K562 treated with DMSO at 1 percent for 24 hours (cell line): ENCODE data around the gene MT1E. TPM values are rescaled to one million over a fixed set of nuclear protein-coding genes. Genes with fewer than 3 reads are reported as not detected.

Experiments used
- total RNA-seq: library from RNA; unstranded; fragments of 300-600 nt; gene quantifications from 2 replicates; pipeline ENCODE4 v1.2.3, GENCODE V29; 2022; ENCODE audit warnings: low read depth; ENCODE audit not compliant: insufficient read depth

MT1E gene
- not detected in 2 replicates for total RNA-seq

DNA sequence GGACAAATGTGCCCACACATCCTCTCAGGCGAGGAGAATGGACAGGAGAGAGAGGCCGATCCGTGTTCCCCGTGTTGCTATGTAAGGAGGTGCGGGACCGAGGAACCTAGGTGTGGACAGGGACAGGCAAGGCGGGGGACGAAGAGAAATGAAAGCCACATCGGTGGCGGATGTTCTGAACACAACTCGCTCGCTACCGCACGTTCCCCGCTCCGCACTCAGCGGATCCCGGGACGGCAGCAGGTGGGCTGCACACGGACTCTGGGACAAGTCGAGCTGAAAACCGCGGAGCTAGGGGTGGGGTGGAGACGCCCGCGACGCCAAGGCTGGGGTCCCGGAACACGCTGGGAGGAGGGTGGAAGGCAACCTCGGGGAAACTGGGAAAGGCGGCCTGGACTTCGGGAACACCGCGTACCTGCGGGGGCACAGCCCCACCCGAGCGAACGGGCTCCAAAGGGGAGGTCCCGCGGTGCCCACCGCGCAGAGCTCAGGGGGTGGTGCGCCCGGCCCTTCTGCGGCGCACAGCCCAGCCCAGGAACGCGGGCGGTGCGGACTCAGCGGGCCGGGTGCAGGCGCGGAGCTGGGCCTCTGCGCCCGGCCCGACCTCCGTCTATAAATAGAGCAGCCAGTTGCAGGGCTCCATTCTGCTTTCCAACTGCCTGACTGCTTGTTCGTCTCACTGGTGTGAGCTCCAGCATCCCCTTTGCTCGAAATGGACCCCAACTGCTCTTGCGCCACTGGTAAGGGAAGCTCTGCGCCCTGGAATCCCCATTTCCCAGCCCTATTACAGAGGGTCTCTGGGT is at the start of gene MT1E:
Gene MT1E, plus strand, starts transcription at position 642 of the 803 bp plus-strand sequence. Its CDS starts 71 bp downstream, at position 713.

DNA sequence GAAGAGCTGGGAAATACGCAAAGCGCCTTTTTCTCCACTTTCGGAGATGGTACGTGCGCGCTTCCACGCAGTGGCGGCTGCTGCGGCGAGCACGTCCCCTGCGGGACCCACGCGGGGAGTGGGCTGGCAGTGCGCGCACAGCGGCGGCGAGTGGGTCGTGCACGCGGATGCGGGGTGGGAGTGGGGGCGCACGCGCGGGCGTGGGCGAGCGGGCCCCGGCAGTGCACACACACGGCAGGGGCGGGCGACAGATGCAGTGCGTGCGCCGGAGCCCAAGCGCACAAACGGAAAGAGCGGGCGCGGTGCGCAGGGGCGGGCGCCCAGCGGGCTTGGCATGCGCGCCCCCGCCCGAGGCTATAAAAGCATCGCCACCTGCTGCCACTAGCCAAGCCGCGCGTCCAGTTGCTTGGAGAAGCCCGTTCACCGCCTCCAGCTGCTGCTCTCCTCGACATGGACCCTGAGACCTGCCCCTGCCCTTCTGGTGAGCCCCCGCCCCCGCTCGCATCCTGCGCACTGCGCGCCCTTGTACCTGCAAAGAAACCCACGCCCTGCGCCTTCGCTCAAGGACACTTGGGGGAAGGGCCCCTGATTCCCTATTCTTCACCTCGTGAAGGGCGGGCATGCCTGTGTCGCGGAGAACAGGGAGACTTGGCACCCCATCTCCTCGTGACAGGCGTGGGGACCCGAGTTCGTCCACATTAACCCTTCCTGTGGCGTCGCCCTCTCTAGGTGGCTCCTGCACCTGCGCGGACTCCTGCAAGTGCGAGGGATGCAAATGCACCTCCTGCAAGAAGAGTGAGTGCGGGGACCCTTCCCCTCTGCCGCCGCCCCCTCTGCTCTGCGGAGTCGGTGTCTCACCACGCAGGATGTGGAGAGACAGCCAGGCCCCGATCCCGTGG is 36.2 kb upstream of the MT1E start, which contains the start of gene MT3:
Gene MT3, plus strand, starts transcription at position 388 of the 899 bp plus-strand sequence. Its CDS starts 63 bp downstream, at position 451.

DNA sequence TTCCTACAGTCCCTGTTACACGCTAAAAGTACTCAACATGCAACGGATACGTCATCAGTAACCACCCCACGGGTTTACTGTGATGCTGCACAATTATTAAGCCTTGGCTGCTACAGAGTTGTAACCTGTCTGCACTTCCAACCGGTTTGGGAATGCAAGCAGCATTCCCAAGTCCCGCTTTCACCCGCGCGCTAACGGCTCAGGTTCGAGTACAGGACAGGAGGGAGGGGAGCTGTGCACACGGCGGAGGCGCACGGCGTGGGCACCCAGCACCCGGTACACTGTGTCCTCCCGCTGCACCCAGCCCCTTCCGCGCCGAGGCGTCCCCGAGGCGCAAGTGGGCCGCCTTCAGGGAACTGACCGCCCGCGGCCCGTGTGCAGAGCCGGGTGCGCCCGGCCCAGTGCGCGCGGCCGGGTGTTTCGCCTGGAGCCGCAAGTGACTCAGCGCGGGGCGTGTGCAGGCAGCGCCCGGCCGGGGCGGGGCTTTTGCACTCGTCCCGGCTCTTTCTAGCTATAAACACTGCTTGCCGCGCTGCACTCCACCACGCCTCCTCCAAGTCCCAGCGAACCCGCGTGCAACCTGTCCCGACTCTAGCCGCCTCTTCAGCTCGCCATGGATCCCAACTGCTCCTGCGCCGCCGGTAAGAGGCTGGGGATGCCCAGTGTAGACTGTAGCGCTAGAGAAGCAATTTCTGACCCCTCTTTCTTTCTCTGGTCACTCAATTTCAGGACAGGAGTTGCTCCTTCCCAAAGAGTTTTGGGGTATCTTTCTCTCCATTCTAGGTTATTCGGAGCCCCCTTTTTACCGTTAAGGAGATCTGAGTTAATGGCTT is 17.3 kb upstream of the MT1E start, which contains the start of gene MT2A:
Gene MT2A, plus strand, starts transcription at position 542 of the 833 bp plus-strand sequence. Its CDS starts 72 bp downstream, at position 614.

DNA sequence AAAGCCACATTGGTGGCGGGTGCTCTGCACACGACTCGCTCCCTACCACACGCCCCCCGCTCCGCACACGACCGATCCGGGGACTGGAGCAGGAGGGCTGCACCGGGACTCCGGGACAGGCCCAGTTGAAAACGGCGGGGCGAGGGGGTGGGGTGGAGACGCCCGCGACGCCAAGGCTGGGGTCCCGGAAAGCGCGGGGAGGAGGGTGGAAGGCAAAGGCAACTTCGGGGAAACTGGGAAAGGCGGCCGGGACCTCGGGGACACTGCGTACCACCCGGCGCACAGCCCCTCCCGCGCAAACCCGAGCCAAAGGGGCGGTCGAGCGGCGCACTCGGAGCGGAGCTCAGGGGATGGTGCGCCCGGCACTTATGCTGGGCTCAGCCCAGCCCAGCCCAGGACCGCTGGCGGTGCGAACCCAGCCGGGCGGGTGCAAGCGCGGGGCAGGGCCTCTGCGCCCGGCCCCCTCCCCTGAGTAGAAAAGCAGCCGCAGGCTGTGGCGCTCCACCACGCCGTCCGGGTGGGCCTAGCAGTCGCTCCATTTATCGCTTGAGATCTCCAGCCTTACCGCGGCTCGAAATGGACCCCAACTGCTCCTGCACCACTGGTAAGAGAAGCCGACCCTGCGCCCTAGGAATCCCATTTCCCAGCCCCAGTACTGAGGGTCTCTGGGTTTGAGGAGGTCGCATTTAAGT is 6.7 kb downstream of the MT1E start, which contains the start of gene MT1M:
Gene MT1M, plus strand, starts transcription at position 504 of the 692 bp plus-strand sequence. Its CDS starts 73 bp downstream, at position 577.

DNA sequence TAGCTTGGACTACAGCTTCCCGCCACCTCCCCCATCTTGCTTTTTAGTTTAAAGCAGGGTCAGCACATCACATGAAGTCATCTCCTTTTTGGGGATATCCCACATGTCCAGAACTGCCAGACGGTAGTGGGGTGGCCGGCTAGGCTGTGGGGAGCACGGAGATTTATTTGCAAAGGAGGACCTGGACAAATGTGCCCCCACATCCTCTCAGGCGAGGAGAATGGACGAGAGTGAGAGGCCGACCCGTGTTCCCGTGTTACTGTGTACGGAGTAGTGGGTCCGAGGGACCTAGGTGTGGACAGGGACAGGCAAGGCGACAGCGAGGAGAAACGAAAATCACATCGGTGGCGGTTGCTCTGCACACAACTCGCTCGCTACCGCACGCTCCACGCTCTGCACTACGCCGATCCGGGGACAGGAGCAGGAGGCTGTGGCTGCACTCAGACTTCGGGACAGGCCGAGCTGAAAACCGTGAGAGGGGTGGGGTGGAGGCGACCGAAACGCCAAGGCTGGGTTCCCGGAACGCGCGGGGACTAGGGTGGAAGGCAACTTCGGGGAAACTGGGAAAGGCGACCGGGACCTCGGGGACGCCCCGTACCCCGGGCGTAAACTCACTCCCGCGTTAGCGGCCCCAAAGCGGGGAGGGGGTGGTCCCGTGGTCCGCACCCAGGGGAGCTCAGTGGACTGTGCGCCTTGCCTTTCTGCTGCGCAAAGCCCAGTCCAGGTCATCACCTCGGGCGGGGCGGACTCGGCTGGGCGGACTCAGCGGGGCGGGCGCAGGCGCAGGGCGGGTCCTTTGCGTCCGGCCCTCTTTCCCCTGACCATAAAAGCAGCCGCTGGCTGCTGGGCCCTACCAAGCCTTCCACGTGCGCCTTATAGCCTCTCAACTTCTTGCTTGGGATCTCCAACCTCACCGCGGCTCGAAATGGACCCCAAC is 12.5 kb downstream of the MT1E start, which contains the start of gene MT1A:
Gene MT1A, plus strand, starts transcription at position 853 of the 937 bp plus-strand sequence. Its CDS starts 73 bp downstream, at position 926.

DNA sequence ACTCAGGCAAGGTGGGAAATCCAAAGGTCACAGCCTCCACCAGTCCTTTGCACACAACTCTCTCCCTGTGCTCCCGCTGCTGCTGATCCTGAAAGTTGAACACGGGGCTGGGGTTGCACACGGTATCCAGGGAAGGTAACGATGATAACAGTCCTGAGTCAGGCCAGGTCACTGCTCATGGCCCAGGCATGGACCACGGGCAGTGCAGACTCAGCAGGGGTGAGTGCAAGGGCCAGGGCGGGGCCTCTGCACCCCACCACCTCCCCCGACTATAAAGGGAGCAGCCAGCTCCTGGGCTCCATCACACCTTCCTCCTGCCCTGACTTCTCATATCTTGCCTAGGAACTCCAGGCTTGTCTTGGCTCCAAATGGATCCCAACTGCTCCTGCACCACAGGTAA is 26.0 kb downstream of the MT1E start, which contains the start of gene MT1B:
Gene MT1B, plus strand, starts transcription at position 301 of the 400 bp plus-strand sequence. Its CDS starts 68 bp downstream, at position 369.

DNA sequence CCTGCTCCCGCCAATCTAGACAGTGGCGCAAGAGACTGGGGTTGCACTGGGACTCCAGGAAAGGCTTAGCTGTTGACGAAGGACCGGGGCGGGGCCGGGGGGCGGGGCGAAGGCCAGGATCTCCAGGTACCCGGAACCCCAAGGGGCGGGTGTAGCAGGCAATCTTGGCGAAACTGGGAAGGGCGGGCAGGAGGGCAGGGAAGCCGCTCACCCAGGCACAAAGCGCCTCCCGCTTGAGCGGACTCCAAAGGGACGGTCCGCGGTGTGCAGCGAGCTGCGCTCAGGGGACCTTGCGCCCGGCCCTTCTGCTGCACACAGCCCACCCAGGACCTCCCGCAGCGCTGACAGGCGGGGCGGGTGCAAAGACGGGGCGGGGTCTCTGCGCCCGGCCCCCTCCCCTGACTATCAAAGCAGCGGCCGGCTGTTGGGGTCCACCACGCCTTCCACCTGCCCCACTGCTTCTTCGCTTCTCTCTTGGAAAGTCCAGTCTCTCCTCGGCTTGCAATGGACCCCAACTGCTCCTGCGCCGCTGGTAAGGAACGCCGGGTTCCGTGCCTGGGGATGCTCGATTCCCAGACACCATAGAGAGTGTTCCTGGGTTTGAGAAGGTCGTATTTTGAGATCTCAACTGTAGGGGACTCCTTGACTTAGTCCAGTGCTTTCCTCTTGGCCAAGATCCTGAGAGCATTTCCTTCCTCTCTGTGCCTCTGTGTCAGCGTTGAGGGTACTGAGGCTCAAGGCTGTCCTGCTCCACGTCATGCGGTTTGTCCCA is 32.2 kb downstream of the MT1E start, which contains the start of gene MT1F:
Gene MT1F, plus strand, starts transcription at position 405 of the 772 bp plus-strand sequence. Its CDS starts 100 bp downstream, at position 505.

DNA sequence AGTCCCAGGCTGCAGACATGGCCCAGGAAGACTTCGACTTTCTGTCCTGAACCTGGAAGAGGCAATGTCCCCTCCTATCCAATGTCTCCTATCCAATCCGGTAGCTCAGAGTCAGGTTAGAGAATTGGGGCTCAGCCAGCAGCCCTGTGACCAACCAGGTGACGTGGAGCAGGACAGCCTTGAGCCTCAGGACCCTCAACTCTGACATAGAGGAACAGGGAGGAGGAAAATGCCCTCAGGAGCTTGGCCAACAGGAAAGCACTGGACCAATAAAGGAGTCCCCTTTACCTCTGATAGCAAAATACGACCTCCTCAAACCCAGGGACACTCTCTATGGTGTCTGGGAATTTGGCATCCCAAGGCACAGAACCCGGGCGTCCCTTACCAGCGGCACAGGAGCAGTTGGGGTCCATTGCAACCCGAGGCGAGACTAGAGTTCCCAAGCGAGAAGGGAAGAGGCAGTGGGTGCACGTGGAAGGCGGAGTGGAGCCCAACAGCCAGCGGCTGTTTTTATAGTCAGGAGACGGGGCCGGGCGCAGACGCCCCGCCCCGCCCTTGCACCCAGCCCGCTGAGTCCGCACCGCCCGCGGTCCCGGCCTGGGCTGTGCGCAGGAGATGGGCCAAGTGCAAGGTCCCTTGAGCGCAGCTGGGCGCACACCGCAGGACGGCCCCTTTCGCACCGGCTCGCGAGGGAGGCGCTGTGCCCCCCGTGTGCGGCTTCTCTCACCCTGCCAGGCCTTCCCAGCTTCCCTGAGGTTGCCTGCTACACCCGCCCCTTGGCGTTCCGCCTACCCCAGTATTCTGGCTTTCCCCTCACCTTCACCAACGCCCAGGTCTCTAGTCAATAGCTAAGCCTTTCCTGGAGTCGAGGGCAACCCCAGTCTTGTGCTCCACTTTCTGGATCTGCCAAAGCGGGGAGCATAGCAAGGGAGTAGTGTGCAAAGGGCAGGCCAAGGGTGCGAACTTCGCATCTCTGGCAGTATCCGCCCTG is 42.3 kb downstream of the MT1E start, which contains the start of gene MT1G:
Gene MT1G, minus strand, starts transcription at position 485 of the 991 bp plus-strand sequence. Its CDS starts 72 bp downstream, at position 413.

DNA sequence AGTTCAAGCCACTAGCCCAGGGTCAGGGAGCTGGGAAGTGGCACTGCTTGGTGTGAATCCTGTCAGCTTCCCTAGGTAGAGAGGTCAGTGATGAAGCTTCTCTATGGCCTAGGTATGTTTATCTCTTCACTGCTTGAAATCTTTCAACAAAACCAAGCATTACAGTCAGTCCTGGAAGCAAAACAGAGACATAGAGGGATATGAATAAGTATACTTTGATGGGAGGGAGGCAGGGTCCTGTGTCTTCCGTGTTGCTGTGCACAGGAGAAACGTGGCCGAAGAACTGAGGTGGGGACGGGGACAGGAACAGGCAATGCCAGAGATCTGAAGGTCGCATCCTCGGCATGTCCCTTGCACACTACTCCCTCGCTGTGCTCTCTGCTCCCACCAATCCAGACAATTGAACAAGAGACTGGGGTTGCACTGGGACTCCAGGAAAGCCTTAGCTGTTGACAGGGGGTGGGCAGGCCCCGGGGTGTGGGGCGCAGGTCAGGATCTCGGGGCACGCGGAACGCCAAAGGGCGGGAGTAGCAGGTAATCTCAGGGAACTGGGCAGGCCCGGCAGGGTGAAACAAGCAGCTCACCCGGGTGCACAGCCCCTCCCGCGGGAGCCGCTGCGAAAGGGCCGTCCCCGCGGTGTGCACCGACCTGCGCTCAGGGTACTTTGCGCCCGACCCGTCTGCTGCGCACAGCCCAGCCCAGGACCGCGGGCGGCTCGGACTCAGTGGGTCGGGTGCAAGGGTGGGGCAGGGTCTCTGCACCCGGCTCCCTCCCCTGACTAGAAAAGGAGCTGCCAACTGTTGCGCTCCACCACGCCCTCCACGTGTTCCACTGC is 43.6 kb downstream of the MT1E start, which contains the start of gene MT1H:
Gene MT1H, plus strand, starts transcription at position 810 of the 835 bp plus-strand sequence. CDS start 71 bp downstream, outside the sequence.

Other genes starting within 250 kb of the MT1E start
- 103 and 111 TPM in 2 replicates for gene AMFR, start 200.2 kb upstream of the MT1E start, total RNA-seq
- gene NUDT21, start 174.4 kb upstream of the MT1E start, total RNA-seq, result 69.4 and 82.9 TPM in 2 replicates
- gene OGFOD1, start 174.2 kb upstream of the MT1E start, total RNA-seq, result 19.0 and 26.1 TPM in 2 replicates
- gene BBS2, start 105.8 kb upstream of the MT1E start, total RNA-seq, result 19.5 and 21.9 TPM in 2 replicates
- gene MT4, start 60.7 kb upstream of the MT1E start, total RNA-seq, result not detected in 2 replicates
- gene MT3, start 36.3 kb upstream of the MT1E start, total RNA-seq, result not detected in 2 replicates
- 22.5 and 28.1 TPM in 2 replicates for gene MT2A, start 17.2 kb upstream of the MT1E start, total RNA-seq
- not detected in 2 replicates for gene MT1M, start 6.9 kb downstream of the MT1E start, total RNA-seq
- not detected in 2 replicates for gene MT1A, start 12.9 kb downstream of the MT1E start, total RNA-seq
- not detected in 2 replicates for gene MT1B, start 26.1 kb downstream of the MT1E start, total RNA-seq
- gene MT1F, start 32.2 kb downstream of the MT1E start, total RNA-seq, result not detected in 2 replicates
- gene MT1G, start 42.3 kb downstream of the MT1E start, total RNA-seq, result 2.8 TPM in 1 of 2 replicates, not detected in the other
- not detected in 2 replicates for gene MT1H, start 44.0 kb downstream of the MT1E start, total RNA-seq
- 11.5 and 27.6 TPM in 2 replicates for gene MT1X, start 56.7 kb downstream of the MT1E start, total RNA-seq
- gene NUP93, start 104.3 kb downstream of the MT1E start, total RNA-seq, result 57.2 and 57.3 TPM in 2 replicates
- gene SLC12A3, start 239.4 kb downstream of the MT1E start, total RNA-seq, result not detected in 2 replicates